NCI-H748 (cell line): Measurements from ENCODE around the gene TMEM164.
"Not testable (repeated sequence)": the region's sequence is repeated elsewhere in the genome, so short reads cannot be mapped to it uniquely, and the experiment has no call there.

ENCODE experiments used
- DNase-seq: peaks from one replicate; lab custom pipeline; 2025; ENCODE audit not compliant: unreplicated experiment; lab: John Stamatoyannopoulos, UW

Gene TMEM164

GRCh38 chrX:110125446-110126162 is 122.7 kb downstream of the TMEM164 start:
- DNase-seq = peak; percentile 13

- DNase-seq = no peak
Measured at GRCh38 chrX:110131031-110131430, 128.1 kb downstream of the TMEM164 start.

GRCh38 chrX:110132450-110133114 is 129.7 kb downstream of the TMEM164 start:
- no peak for DNase-seq

GRCh38 chrX:110133735-110134370 is 130.9 kb downstream of the TMEM164 start:
- DNase-seq = no peak

GRCh38 chrX:110135618-110136017 is 132.7 kb downstream of the TMEM164 start:
- no peak for DNase-seq

- DNase-seq = no peak
Measured at GRCh38 chrX:110136136-110136535, 133.2 kb downstream of the TMEM164 start.

GRCh38 chrX:110138557-110138956 is 135.6 kb downstream of the TMEM164 start:
- no peak for DNase-seq

GRCh38 chrX:110139172-110139571 is 136.3 kb downstream of the TMEM164 start:
- DNase-seq = no peak

GRCh38 chrX:110142096-110142495 is 139.2 kb downstream of the TMEM164 start:
- no peak for DNase-seq

GRCh38 chrX:110143454-110144210 is 140.7 kb downstream of the TMEM164 start:
- no peak for DNase-seq

- no peak for DNase-seq
Measured at GRCh38 chrX:110145311-110145710, 142.4 kb downstream of the TMEM164 start.

- DNase-seq = peak; percentile 20
Measured at GRCh38 chrX:110145854-110146253, 142.9 kb downstream of the TMEM164 start.

- DNase-seq = peak; percentile 47
Measured at GRCh38 chrX:110146521-110146920, 143.6 kb downstream of the TMEM164 start.

- DNase-seq = no peak
Measured at GRCh38 chrX:110153244-110153643, 150.3 kb downstream of the TMEM164 start.

- DNase-seq = no peak
Measured at GRCh38 chrX:110153896-110154295, 151.0 kb downstream of the TMEM164 start.

- not testable (repeated sequence) for DNase-seq
Measured at GRCh38 chrX:110154328-110154727, 151.4 kb downstream of the TMEM164 start.

GRCh38 chrX:110155759-110156158 is 152.8 kb downstream of the TMEM164 start:
- DNase-seq = no peak

- DNase-seq = peak; percentile 8
Measured at GRCh38 chrX:110156167-110156754, 153.3 kb downstream of the TMEM164 start.

- DNase-seq = no peak
Measured at GRCh38 chrX:110157444-110157843, 154.5 kb downstream of the TMEM164 start.

- DNase-seq = no peak
Measured at GRCh38 chrX:110159235-110159634, 156.3 kb downstream of the TMEM164 start.

- no peak for DNase-seq
Measured at GRCh38 chrX:110159865-110160264, 157.0 kb downstream of the TMEM164 start.
